ENCODE results near the gene OGFR. TPM values are rescaled to one million over a fixed set of nuclear protein-coding genes. Genes with fewer than 3 reads are reported as not detected.

OGFR gene
- total RNA-seq, 3 donors from 2014 or later = 39.3 to 63.1 (median 48.5) TPM

GRCh38 chr20:62799459-62799858, 5.2 kb upstream of the OGFR start:
- ATAC-seq (no peak), DNase-seq (no peak)
- TF ChIP-seq, protein P1, sequence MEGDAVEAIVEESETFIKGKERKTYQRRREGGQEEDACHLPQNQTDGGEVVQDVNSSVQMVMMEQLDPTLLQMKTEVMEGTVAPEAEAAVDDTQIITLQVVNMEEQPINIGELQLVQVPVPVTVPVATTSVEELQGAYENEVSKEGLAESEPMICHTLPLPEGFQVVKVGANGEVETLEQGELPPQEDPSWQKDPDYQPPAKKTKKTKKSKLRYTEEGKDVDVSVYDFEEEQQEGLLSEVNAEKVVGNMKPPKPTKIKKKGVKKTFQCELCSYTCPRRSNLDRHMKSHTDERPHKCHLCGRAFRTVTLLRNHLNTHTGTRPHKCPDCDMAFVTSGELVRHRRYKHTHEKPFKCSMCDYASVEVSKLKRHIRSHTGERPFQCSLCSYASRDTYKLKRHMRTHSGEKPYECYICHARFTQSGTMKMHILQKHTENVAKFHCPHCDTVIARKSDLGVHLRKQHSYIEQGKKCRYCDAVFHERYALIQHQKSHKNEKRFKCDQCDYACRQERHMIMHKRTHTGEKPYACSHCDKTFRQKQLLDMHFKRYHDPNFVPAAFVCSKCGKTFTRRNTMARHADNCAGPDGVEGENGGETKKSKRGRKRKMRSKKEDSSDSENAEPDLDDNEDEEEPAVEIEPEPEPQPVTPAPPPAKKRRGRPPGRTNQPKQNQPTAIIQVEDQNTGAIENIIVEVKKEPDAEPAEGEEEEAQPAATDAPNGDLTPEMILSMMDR (IDR thresholded peaks at IDR 0.05) = no peak
- H3K4me3 ChIP-seq = no peak overlapping the region
- H3K9me3 ChIP-seq = no peaks in the 10 kb centered on the region
- peaks cover 6% of the 10 kb centered on the region for H3K36me3 ChIP-seq (ENCODE audit: low read depth)
- peaks cover 27% of the 10 kb centered on the region for H3K4me1 ChIP-seq (ENCODE audit: low read depth)
- intact Hi-C loops (cut with DNase I, micrococcal nuclease) = no loop called here

DNA sequence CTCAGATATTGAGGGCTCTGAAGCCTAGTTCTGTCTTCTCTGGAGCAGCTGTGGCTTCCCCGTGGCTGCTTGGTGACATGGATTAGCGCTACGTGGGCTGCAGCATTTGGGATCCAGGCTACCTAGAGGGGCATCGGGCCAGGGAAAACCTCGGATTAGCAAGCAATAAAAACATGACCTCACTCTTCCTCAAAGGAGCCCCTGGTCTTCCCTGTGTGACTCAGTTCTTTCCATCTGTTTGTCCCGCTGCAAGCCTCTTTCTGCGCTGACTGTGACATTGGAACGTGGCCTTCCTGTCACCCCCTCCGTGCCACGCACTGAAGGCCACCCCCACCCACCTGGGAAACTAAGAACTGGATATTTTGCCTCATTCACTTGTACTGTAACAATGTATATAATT, 4.8 kb upstream of the OGFR start:
- Histone ChIP-seq H3K4me1 (ENCODE audit: low read depth) (peaks cover 24% of the 10 kb centered on the region), H3K4me3 (no peak overlapping the region), H3K36me3 (ENCODE audit: low read depth) (peaks cover 6% of the 10 kb centered on the region), H3K9me3 (no peaks in the 10 kb centered on the region)
- TF ChIP-seq, protein P1 (IDR thresholded peaks at IDR 0.05) = no peak
- DNase-seq (no peak), ATAC-seq (no peak)
- intact Hi-C loops (cut with DNase I, micrococcal nuclease) = no loop called here

- Histone ChIP-seq H3K36me3 (ENCODE audit: low read depth) (peaks cover 6% of the 10 kb centered on the region), H3K9me3 (no peaks in the 10 kb centered on the region), H3K4me3 (no peak overlapping the region), H3K4me1 (ENCODE audit: low read depth) (peaks cover 25% of the 10 kb centered on the region)
- ATAC-seq = no peak
- no peak for DNase-seq
- TF ChIP-seq, protein P1 (IDR thresholded peaks at IDR 0.05) = no peak
- intact Hi-C loops (cut with DNase I, micrococcal nuclease) = no loop called here
Observed at GRCh38 chr20:62800314-62801259, 4.0 kb upstream of the OGFR start.

DNA sequence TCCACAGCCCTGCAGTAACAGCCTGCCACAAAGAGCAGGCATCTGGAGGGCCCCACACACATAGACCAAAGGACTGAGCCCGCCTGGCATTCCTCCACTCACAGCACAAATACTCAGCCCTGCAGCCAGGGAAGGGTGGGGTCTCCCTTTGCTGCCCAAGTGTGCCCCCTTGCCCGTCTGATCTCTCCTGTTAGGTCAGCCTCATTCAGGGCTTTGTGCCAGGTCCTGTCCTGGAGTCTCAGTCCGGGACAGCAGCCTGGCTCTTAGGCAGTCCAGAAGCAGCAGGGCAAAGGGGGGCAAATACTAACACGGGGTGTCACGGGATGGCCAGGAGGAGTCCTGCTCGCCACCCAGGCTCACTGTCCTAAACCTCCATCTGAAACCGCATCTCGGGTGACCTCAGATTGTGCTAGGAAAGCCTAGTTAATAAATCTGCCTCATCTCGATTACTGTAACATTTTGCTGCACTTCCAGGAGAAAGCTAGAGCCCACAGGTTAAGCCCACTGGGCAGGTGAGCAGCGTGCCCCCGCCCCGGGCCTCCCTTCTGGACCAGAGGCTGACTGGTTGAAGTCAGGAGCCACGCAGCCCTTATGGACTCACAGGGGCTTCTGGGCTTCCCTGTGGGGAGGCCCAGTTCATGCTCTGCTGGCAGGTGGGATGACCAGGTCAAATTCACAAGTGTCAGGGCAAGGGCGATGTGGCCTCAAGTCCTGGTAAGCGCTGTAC, 3.2 kb upstream of the OGFR start:
- no peak for ATAC-seq
- H3K36me3 ChIP-seq (ENCODE audit: low read depth) = peaks cover 6% of the 10 kb centered on the region
- H3K9me3 ChIP-seq = no peaks in the 10 kb centered on the region
- H3K4me1 ChIP-seq (ENCODE audit: low read depth) = peaks cover 34% of the 10 kb centered on the region
- TF ChIP-seq, protein P1 (IDR thresholded peaks at IDR 0.05) = no peak
- intact Hi-C loops (cut with DNase I, micrococcal nuclease) = no loop called here
- no peak overlapping the region for H3K4me3 ChIP-seq
- DNase-seq = no peak

DNA sequence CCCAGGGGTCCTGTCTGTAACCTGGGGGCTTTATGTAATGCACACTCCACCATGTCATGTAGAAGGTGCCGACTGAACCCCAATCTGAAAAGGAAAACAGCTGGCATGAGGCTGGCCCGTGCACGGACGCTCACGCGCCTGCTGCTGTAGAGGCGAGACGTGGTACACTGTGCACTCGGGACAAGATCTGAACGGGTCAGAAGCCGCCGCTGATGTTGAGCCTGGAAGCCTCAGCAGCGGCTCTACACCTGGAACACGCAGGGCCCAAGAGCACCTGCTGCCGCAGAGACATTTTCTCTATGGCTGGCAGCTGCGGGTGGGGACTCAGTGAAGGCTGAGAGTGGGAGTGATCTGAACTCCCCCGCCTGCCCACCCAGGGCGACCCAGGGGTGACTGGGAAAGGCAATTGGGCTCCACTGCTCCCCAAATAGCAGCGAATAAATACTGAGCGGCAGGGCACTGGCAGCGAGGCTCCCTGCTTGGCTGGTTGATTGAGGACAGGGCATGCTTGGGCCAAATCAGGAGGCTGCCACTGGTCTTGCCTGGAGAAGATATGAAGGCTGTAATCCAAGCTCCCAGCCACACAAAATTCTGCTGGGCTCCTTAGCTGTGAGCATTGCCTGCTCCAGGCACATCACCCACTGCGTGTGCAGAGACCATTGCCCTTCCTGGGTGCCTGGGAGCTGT, 2.5 kb upstream of the OGFR start:
- TF ChIP-seq, protein P1 (IDR thresholded peaks at IDR 0.05) = no peak
- DNase-seq = no peak
- intact Hi-C loops (cut with DNase I, micrococcal nuclease) = no loop called here
- H3K4me3 ChIP-seq = no peak overlapping the region
- ATAC-seq = no peak
- peaks cover 38% of the 10 kb centered on the region for H3K4me1 ChIP-seq (ENCODE audit: low read depth)
- H3K9me3 ChIP-seq = no peaks in the 10 kb centered on the region
- H3K36me3 ChIP-seq (ENCODE audit: low read depth) = peaks cover 6% of the 10 kb centered on the region
